DND-41 (cell line): ENCODE data around the gene GJB5.

Experiments used
- ATAC-seq: fragments of 200-7000 bp; cut with Tn5 transposase; 3 replicates; pipeline ENCODE4 v1.9.1; 2021; ENCODE audit warnings: low read depth; ENCODE audit not compliant: insufficient read depth
- DNase-seq: peaks from one replicate; pipeline ENCODE4 v3.0.0-alpha.2; 2020
- H2AFZ ChIP-seq: 2 replicates; pipeline ENCODE4 v1.6.0; 2012; ENCODE audit warnings: low read depth, low read length
- H3K27ac ChIP-seq: 2 replicates; pipeline ENCODE4 v1.5.1; 2012; ENCODE audit warnings: low read length, inconsistent platforms
- H3K27me3 ChIP-seq: fragments of 200-600 bp; sonication (generic); 2 replicates; pipeline ENCODE4 v1.6.0; 2012; ENCODE audit warnings: low read length, mild to moderate bottlenecking, inconsistent platforms; ENCODE audit not compliant: insufficient read depth, poor library complexity
- H3K36me3 ChIP-seq: 2 replicates; pipeline ENCODE4 v1.5.1; 2012; ENCODE audit warnings: low read length, inconsistent platforms; ENCODE audit not compliant: insufficient read depth
- H3K4me1 ChIP-seq: 2 replicates; pipeline ENCODE4 v1.5.1; 2012; ENCODE audit warnings: mild to moderate bottlenecking, low read length; ENCODE audit not compliant: insufficient read depth
- H3K4me2 ChIP-seq: 2 replicates; pipeline ENCODE4 v1.6.0; 2012; ENCODE audit warnings: mild to moderate bottlenecking, moderate library complexity, low read length, inconsistent platforms; ENCODE audit not compliant: insufficient read depth
- H3K4me3 ChIP-seq, 2 experiments: fragments of 200-600 bp in 1 of 2; shearing (Covaris generic) in 1 of 2; 2 replicates each; pipeline ENCODE4 v1.5.1; 2012 to 2016; ENCODE audit warnings: inconsistent platforms in 2 of 2, low read length in 2 of 2, mild to moderate bottlenecking in 2 of 2, low read depth in 1 of 2, moderate library complexity in 1 of 2
- H3K79me2 ChIP-seq: 2 replicates; pipeline ENCODE4 v1.6.0; 2012; ENCODE audit warnings: low read length, inconsistent platforms; ENCODE audit not compliant: insufficient read depth
- H3K9ac ChIP-seq: 2 replicates; pipeline ENCODE4 v1.6.0; 2012; ENCODE audit warnings: low read depth, mild to moderate bottlenecking, inconsistent platforms, low read length, moderate library complexity
- H3K9me3 ChIP-seq: 2 replicates; pipeline ENCODE4 v1.5.1; 2012; ENCODE audit warnings: low read length, moderate library complexity, mild to moderate bottlenecking, inconsistent platforms; ENCODE audit not compliant: insufficient read depth, severe bottlenecking
- H4K20me1 ChIP-seq: 2 replicates; pipeline ENCODE4 v1.6.0; 2012; ENCODE audit warnings: low read length; ENCODE audit not compliant: insufficient read depth
- EZH2 ChIP-seq: IDR thresholded peaks from 3 replicates; pipeline ENCODE4 v1.6.1; 2012; ENCODE audit warnings: borderline replicate concordance, low read depth, mild to moderate bottlenecking, moderate library complexity, low read length, inconsistent platforms; ENCODE audit not compliant: severe bottlenecking
- TF ChIP-seq, protein P1 (sequence below): IDR thresholded peaks from 2 replicates; pipeline ENCODE4 v1.5.1; 2012; ENCODE audit warnings: borderline replicate concordance, low read length, moderate library complexity, mild to moderate bottlenecking; ENCODE audit not compliant: poor library complexity, severe bottlenecking; ENCODE audit errors: extremely low read depth

The GJB5 gene

GRCh38 chr1:34785231-34785874 is 30.5 kb downstream of the GJB5 start:
- no peak overlapping the region for H3K4me2 ChIP-seq
- no peak overlapping the region for H3K9ac ChIP-seq
- no peaks in the 10 kb centered on the region for H3K27me3 ChIP-seq
- H3K4me3 ChIP-seq, result no peak overlapping the region
- peaks cover 13% of the 10 kb centered on the region; the same call in 1 of the 2 replicates for H4K20me1 ChIP-seq
- ATAC-seq, result no peak
- no peak for DNase-seq
- no peak overlapping the region for H3K27ac ChIP-seq
- H3K36me3 ChIP-seq, result no peaks in the 10 kb centered on the region
- H3K9me3 ChIP-seq, result no peaks in the 10 kb centered on the region
- H2AFZ ChIP-seq, result no peak overlapping the region
- TF ChIP-seq, protein P1, sequence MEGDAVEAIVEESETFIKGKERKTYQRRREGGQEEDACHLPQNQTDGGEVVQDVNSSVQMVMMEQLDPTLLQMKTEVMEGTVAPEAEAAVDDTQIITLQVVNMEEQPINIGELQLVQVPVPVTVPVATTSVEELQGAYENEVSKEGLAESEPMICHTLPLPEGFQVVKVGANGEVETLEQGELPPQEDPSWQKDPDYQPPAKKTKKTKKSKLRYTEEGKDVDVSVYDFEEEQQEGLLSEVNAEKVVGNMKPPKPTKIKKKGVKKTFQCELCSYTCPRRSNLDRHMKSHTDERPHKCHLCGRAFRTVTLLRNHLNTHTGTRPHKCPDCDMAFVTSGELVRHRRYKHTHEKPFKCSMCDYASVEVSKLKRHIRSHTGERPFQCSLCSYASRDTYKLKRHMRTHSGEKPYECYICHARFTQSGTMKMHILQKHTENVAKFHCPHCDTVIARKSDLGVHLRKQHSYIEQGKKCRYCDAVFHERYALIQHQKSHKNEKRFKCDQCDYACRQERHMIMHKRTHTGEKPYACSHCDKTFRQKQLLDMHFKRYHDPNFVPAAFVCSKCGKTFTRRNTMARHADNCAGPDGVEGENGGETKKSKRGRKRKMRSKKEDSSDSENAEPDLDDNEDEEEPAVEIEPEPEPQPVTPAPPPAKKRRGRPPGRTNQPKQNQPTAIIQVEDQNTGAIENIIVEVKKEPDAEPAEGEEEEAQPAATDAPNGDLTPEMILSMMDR, result no peak
- no peak for TF ChIP-seq EZH2
- H3K79me2 ChIP-seq, result no peaks in the 10 kb centered on the region
- no peaks in the 10 kb centered on the region for H3K4me1 ChIP-seq

DNA sequence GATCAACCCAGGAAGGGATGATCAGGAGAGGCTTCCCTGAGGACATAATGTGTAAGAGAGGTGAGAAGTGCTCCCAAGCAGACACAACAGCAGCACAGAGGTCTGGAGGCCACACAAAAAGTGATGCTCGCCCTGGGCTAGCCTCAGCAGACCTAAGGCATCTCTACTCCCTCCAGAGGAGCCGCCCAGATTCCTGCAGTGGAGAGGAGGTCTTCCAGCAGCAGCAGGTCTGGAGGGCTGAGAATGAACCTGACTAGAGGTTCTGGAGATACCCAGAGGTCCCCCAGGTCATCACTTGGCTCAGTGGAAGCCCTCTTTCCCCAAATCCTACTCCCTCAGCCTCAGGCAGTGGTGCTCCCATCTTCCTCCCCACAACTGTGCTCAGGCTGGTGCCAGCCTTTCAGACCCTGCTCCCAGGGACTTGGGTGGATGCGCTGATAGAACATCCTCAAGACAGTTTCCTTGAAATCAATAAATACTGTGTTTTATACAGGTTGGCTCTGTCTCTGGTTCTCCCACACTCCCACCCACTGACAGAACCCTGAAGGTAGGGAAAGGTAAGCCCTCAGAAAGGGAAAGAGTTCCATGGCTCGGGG is 31.1 kb downstream of the GJB5 start:
- H3K27ac ChIP-seq, result no peak overlapping the region
- H3K4me1 ChIP-seq, result no peaks in the 10 kb centered on the region
- H3K4me2 ChIP-seq, result no peak overlapping the region
- H3K9ac ChIP-seq, result no peak overlapping the region
- H4K20me1 ChIP-seq, result peaks cover 13% of the 10 kb centered on the region; the same call in 1 of the 2 replicates
- H3K9me3 ChIP-seq, result no peaks in the 10 kb centered on the region
- no peaks in the 10 kb centered on the region for H3K27me3 ChIP-seq
- no peak for ATAC-seq
- DNase-seq, result no peak
- no peak overlapping the region for H2AFZ ChIP-seq
- no peaks in the 10 kb centered on the region for H3K79me2 ChIP-seq
- H3K4me3 ChIP-seq, result no peak overlapping the region
- no peaks in the 10 kb centered on the region for H3K36me3 ChIP-seq
- TF ChIP-seq, protein P1, result no peak
- TF ChIP-seq EZH2, result no peak

- Histone ChIP-seq H3K27me3 (no peaks in the 10 kb centered on the region), H2AFZ (no peak overlapping the region), H3K4me3 (no peak overlapping the region), H3K4me2 (no peak overlapping the region), H3K4me1 (no peaks in the 10 kb centered on the region), H3K36me3 (no peaks in the 10 kb centered on the region), H3K9ac (no peak overlapping the region), H3K79me2 (no peaks in the 10 kb centered on the region), H3K27ac (no peak overlapping the region), H3K9me3 (no peaks in the 10 kb centered on the region), H4K20me1 (peaks cover 13% of the 10 kb centered on the region; the same call in 1 of the 2 replicates)
- DNase-seq (peak; percentile 63), ATAC-seq (peak; percentile 90)
- no peak for TF ChIP-seq EZH2
- TF ChIP-seq, protein P1, result peak; percentile 93
These were observed 31.9 kb downstream of the GJB5 start for GRCh38 chr1:34786521-34787325.
